DOHH2 (cell line): ENCODE results near the gene ODAD4.

Experiments used
- H3F3A ChIP-seq: fragments of 200-600 bp; sonication (generic), shearing (Covaris generic); 2 replicates; pipeline ENCODE4 v1.6.0; 2016; ENCODE audit warnings: antibody characterized with exemption, mild to moderate bottlenecking; ENCODE audit not compliant: control insufficient read depth, insufficient read depth
- H3K27ac ChIP-seq: fragments of 200-600 bp; sonication (generic); 2 replicates; pipeline ENCODE4 v1.5.1; 2014; ENCODE audit warnings: low read depth, mild to moderate bottlenecking, low read length, moderate library complexity
- H3K27me3 ChIP-seq: fragments of 200-600 bp; sonication (generic); 2 replicates; pipeline ENCODE4 v1.6.1; 2014; ENCODE audit warnings: mild to moderate bottlenecking, low read length, mixed read lengths; ENCODE audit not compliant: control insufficient read depth
- H3K36me3 ChIP-seq: fragments of 200-600 bp; sonication (generic); 2 replicates; pipeline ENCODE4 v1.6.1; 2014; ENCODE audit warnings: mild to moderate bottlenecking, low read length, moderate library complexity, mixed read lengths; ENCODE audit not compliant: control insufficient read depth
- H3K4me1 ChIP-seq: fragments of 200-600 bp; sonication (generic); 2 replicates; pipeline ENCODE4 v1.6.1; 2014; ENCODE audit warnings: mild to moderate bottlenecking, low read length, mixed read lengths; ENCODE audit not compliant: control insufficient read depth
- H3K4me2 ChIP-seq: fragments of 200-600 bp; sonication (generic); 2 replicates; pipeline ENCODE4 v1.6.0; 2014; ENCODE audit warnings: mild to moderate bottlenecking, low read length, moderate library complexity
- H3K4me3 ChIP-seq: fragments of 200-600 bp; sonication (generic); 2 replicates; pipeline ENCODE4 v1.5.1; 2014; ENCODE audit warnings: mild to moderate bottlenecking, low read length, mixed read lengths
- H3K79me2 ChIP-seq: fragments of 200-600 bp; sonication (generic); 2 replicates; pipeline ENCODE4 v1.6.1; 2014; ENCODE audit warnings: mild to moderate bottlenecking, low read length, mixed read lengths; ENCODE audit not compliant: control insufficient read depth
- H3K9me2 ChIP-seq: fragments of 200-600 bp; sonication (generic); replicated peaks from 2 replicates; pipeline ENCODE4 v1.6.1; 2014; ENCODE audit warnings: mild to moderate bottlenecking, low read length, mixed read lengths; ENCODE audit not compliant: control insufficient read depth
- H3K9me3 ChIP-seq: fragments of 200-600 bp; sonication (generic); 2 replicates; pipeline ENCODE4 v1.6.1; 2014; ENCODE audit warnings: antibody characterized with exemption, low read length, mixed read lengths; ENCODE audit not compliant: control insufficient read depth, insufficient read depth
- H4K20me1 ChIP-seq: fragments of 200-600 bp; sonication (generic); 2 replicates; pipeline ENCODE4 v1.6.0; 2014; ENCODE audit warnings: low read depth, mild to moderate bottlenecking, antibody characterized with exemption, low read length, moderate library complexity; ENCODE audit not compliant: control insufficient read depth, insufficient read depth
- EZH2phosphoT487 ChIP-seq: fragments of 200-600 bp; sonication (generic); IDR thresholded peaks from 2 replicates; pipeline ENCODE4 v1.6.1; 2017; ENCODE audit warnings: borderline replicate concordance, mild to moderate bottlenecking, antibody characterized with exemption, low read length, moderate library complexity, mixed read lengths
- TF ChIP-seq, protein P1 (sequence below): fragments of 200-600 bp; sonication (generic); IDR thresholded peaks from one replicate; pipeline ENCODE4 v1.5.1; 2014; ENCODE audit warnings: antibody characterized with exemption, mild to moderate bottlenecking, low read depth, low read length; ENCODE audit not compliant: poor library complexity, severe bottlenecking

The ODAD4 gene

DNA sequence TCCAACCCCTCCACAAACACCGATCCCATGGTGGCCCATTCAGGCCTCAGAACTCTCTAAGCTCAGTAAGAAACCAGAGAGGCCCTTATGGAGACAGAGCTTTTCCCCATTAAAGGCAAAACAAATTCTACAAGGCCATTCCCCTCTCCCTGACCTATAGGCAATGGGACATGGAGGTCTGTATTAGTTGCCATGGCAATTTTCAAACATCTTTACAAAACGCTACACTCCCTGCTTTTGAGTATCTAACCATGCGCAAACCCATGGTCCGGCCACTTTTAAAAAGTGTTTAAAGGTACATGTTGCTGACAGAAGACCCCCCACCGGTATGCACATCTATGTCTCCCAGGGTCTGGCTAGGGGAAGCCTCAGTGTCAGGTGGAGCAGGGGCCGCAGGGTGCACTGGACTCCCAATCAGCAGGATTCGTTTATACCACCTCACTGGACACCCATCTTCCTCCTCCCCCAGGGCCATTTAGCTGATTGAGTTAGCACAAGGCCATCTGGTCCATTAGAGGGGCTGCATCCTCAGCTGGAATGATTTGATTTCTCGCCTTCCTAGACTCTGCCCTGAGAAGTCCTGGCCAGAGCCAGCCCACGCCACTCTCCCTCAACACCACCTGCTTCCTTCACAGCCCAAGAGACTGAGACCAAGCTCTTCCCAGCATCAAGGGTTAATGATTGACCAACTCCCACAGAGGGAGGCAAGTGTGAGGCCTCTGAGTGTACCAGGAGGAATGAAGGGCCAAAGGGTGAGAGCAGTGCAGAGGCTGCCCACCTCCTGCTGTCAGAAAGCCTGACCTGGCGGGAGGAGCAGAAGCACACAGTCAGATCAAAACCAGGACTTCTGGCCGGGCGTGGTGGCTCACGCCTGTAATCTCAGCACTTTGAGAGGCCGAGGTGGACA, 22.5 kb upstream of the ODAD4 start:
- H3K27ac ChIP-seq, result no peak overlapping the region
- H4K20me1 ChIP-seq, result peaks cover 1% of the 10 kb centered on the region; the same call in 1 of the 2 replicates
- H3K4me2 ChIP-seq, result no peak overlapping the region

DNA sequence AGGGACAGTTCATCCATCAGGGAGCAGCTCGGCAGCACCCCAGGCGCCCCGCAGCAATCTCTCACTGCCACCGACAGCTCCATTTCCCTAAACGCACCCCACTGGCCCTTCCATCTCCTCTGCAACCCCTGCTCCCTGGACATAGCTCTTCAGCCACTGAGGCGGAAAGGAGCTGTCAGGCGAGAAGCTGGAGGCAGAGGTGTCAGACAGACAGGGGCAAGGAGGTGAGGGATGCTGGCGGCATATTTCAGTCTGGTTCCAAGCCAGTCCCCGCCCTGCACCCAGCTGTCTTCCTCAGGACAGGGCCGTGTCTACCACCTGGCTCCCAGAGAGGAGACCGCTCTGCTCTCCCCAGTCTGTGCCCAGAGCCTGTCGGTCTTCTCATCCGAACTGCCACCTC, 21.3 kb upstream of the ODAD4 start:
- Histone ChIP-seq H3K27ac (no peak overlapping the region), H3K79me2 (peaks cover 36% of the 10 kb centered on the region), H3K4me2 (no peak overlapping the region), H3K4me1 (no peaks in the 10 kb centered on the region), H3K27me3 (no peaks in the 10 kb centered on the region), H3F3A (no peaks in the 10 kb centered on the region), H3K9me2 (no peaks in the 10 kb centered on the region), H3K4me3 (no peak overlapping the region), H4K20me1 (peaks cover 8% of the 10 kb centered on the region; the same call in 1 of the 2 replicates), H3K36me3 (peaks cover 99% of the 10 kb centered on the region), H3K9me3 (no peaks in the 10 kb centered on the region)
- no peak for TF ChIP-seq EZH2phosphoT487

More for the DNA sequence above, 22.5 kb upstream of the ODAD4 start:
- H3K4me1 ChIP-seq, result no peaks in the 10 kb centered on the region
- no peaks in the 10 kb centered on the region for H3K9me2 ChIP-seq
- H3K27me3 ChIP-seq, result no peaks in the 10 kb centered on the region
- no peaks in the 10 kb centered on the region for H3K9me3 ChIP-seq
- peaks cover 24% of the 10 kb centered on the region for H3K79me2 ChIP-seq
- TF ChIP-seq, protein P1, sequence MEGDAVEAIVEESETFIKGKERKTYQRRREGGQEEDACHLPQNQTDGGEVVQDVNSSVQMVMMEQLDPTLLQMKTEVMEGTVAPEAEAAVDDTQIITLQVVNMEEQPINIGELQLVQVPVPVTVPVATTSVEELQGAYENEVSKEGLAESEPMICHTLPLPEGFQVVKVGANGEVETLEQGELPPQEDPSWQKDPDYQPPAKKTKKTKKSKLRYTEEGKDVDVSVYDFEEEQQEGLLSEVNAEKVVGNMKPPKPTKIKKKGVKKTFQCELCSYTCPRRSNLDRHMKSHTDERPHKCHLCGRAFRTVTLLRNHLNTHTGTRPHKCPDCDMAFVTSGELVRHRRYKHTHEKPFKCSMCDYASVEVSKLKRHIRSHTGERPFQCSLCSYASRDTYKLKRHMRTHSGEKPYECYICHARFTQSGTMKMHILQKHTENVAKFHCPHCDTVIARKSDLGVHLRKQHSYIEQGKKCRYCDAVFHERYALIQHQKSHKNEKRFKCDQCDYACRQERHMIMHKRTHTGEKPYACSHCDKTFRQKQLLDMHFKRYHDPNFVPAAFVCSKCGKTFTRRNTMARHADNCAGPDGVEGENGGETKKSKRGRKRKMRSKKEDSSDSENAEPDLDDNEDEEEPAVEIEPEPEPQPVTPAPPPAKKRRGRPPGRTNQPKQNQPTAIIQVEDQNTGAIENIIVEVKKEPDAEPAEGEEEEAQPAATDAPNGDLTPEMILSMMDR, result no peak
- no peak for TF ChIP-seq EZH2phosphoT487
- H3K4me3 ChIP-seq, result no peak overlapping the region
- no peaks in the 10 kb centered on the region for H3F3A ChIP-seq
- H3K36me3 ChIP-seq, result peaks cover 94% of the 10 kb centered on the region

DNA sequence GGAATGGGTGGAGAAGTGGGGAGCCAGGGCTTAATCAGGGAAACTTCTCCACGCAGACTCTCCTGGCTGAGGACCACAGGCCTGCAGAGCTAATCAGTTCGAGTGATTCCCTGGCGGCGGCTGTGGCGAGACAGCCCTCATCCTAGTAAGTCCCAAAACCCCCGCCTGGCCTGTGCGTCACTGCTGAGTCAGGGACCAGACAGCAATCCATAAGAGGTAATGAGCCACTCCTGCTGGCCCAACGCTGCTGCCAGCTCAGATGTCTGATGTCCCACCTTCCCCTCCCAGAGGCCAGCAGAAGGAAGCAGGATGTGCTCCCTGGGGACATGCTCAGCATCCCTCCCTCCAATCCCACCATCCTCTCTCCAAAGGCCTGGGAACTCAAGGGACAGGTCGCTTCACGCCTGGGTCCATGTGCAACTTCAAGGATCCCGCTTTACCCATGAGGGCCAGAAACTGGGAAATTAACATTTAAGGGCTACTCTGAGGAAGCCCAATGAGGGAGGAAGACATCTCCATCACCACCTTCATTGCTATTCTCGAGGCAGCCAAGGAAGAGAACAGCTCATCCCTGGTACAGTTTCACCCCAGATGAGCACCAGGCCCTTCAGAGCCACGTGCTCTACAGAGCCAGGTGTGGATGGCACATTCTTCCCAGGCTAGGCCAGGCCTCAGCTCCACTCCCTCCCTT, 19.6 kb upstream of the ODAD4 start:
- peaks cover 5% of the 10 kb centered on the region for H3K4me1 ChIP-seq
- no peaks in the 10 kb centered on the region for H3K9me2 ChIP-seq
- TF ChIP-seq EZH2phosphoT487, result no peak
- TF ChIP-seq, protein P1, result no peak
- no peaks in the 10 kb centered on the region for H3K9me3 ChIP-seq
- H3K27ac ChIP-seq, result no peak overlapping the region
- H3K4me3 ChIP-seq, result no peak overlapping the region
- H3K4me2 ChIP-seq, result no peak overlapping the region
- H3K79me2 ChIP-seq, result peaks cover 53% of the 10 kb centered on the region
- H3K36me3 ChIP-seq, result peaks cover 100% of the 10 kb centered on the region
- H4K20me1 ChIP-seq, result peaks cover 25% of the 10 kb centered on the region
- H3K27me3 ChIP-seq, result no peaks in the 10 kb centered on the region
- no peaks in the 10 kb centered on the region for H3F3A ChIP-seq
